PC-9 (cell line): ENCODE measurements around the gene CRTC1. TPM values are rescaled to one million over a fixed set of nuclear protein-coding genes. Genes with fewer than 3 reads are reported as not detected.

Experiments used
- BruUV-seq: library from RNA; stranded (reverse); fragments of 400-500 nt; replicated peaks from 2 replicates; lab custom pipeline; 2021; lab: Mats Ljungman, UMichigan
- CTCF ChIA-PET: fragments of 300-600 bp; sonication (Branson Sonifier 250); formaldehyde crosslinking; loops from one replicate; lab custom pipeline; 2022; ENCODE audit warnings: antibody characterized with exemption; lab: Charles Lee
- POLR2A ChIA-PET: fragments of 300-600 bp; sonication (Branson Sonifier 250); formaldehyde crosslinking; loops from one replicate; lab custom pipeline; 2022; ENCODE audit warnings: antibody characterized with exemption; ENCODE audit not compliant: unreplicated experiment; lab: Charles Lee
- DNase-seq, 2 experiments: peaks; one replicate each; pipeline versions ENCODE4 v3.0.0 to v3.0.0-alpha.2; 2015 to 2022; ENCODE audit warnings: mixed read lengths in 1 of 2
- H2AFZ ChIP-seq: fragments of 200-600 bp; sonication (generic); 2 replicates; pipeline ENCODE4 v1.8.1; 2017; ENCODE audit warnings: antibody characterized with exemption
- H3F3A ChIP-seq: fragments of 200-600 bp; sonication (generic); 2 replicates; pipeline ENCODE4 v1.8.1; 2017; ENCODE audit warnings: antibody characterized with exemption, mild to moderate bottlenecking, low read depth; ENCODE audit not compliant: insufficient read depth
- H3K27ac ChIP-seq: fragments of 200-600 bp; sonication (generic); 2 replicates; pipeline ENCODE4 v1.6.1; 2016; ENCODE audit warnings: mixed run types
- H3K27me3 ChIP-seq: fragments of 200-600 bp; sonication (generic); 2 replicates; pipeline ENCODE4 v1.6.1; 2016; ENCODE audit warnings: low read depth, mixed run types; ENCODE audit not compliant: insufficient read depth
- H3K36me3 ChIP-seq: fragments of 200-600 bp; sonication (generic); 2 replicates; pipeline ENCODE4 v1.6.1; 2016; ENCODE audit warnings: low read depth, mixed run types
- H3K4me1 ChIP-seq: fragments of 200-600 bp; sonication (generic); replicated peaks from 2 replicates; pipeline ENCODE4 v1.6.1; 2016; ENCODE audit warnings: mixed run types; ENCODE audit not compliant: insufficient read depth
- H3K4me2 ChIP-seq: fragments of 200-600 bp; sonication (generic); 2 replicates; pipeline ENCODE4 v1.6.1; 2017; ENCODE audit warnings: mixed run types
- H3K4me3 ChIP-seq: fragments of 200-600 bp; sonication (generic); 2 replicates; pipeline ENCODE4 v1.6.1; 2016; ENCODE audit warnings: mixed run types
- H3K79me2 ChIP-seq: fragments of 200-600 bp; sonication (generic); 2 replicates; pipeline ENCODE4 v1.6.1; 2017; ENCODE audit warnings: low read depth, mixed run types
- H3K9me2 ChIP-seq: fragments of 200-600 bp; sonication (generic); 2 replicates; pipeline ENCODE4 v1.8.1; 2017; ENCODE audit warnings: mild to moderate bottlenecking; ENCODE audit not compliant: insufficient read depth
- H3K9me3 ChIP-seq: fragments of 200-600 bp; sonication (generic); 2 replicates; pipeline ENCODE4 v1.8.1; 2016; ENCODE audit warnings: low read depth; ENCODE audit not compliant: insufficient read depth
- H4K20me1 ChIP-seq: fragments of 200-600 bp; sonication (generic); 2 replicates; pipeline ENCODE4 v1.8.1; 2017; ENCODE audit not compliant: insufficient read depth
- CTCF ChIP-seq: fragments of 200-600 bp; sonication (generic); conservative IDR thresholded peaks from 2 replicates; pipeline ENCODE4 v1.6.1; 2017; ENCODE audit warnings: mixed run types, antibody characterized with exemption, mild to moderate bottlenecking, moderate library complexity
- EZH2 ChIP-seq: fragments of 200-600 bp; sonication (generic); IDR thresholded peaks from 2 replicates; pipeline ENCODE4 v1.8.0; 2017; ENCODE audit warnings: antibody characterized with exemption, low read depth
- intact Hi-C: fragments of 100-400 bp; cut with micrococcal nuclease; formaldehyde crosslinking; loops from one replicate; pipeline ENCODE4 v1.10.0; 2022; ENCODE audit not compliant: unreplicated experiment
- total RNA-seq: library from RNA; stranded (reverse); gene quantifications from 2 replicates; pipeline ENCODE4 v1.2.3, GENCODE V29; 2021

Gene CRTC1
- total RNA-seq, 1 experiment from 2014 or later = 16.6 TPM

- ChIA-PET POLR2A (no interaction called here), CTCF (interaction anchor here (0.5 to 0.6 kb wide), 2 partner anchors 42 to 323 kb away, joined by 4 to 5 read pairs; no protein-coding TSS in a partner anchor)
- no peaks in the 10 kb centered on the region for H3K9me3 ChIP-seq
- H3K4me3 ChIP-seq = no peak overlapping the region
- DNase-seq = no peak
- H3K36me3 ChIP-seq = no peaks in the 10 kb centered on the region
- no peaks in the 10 kb centered on the region for H4K20me1 ChIP-seq
- no peak overlapping the region for H2AFZ ChIP-seq
- H3K27me3 ChIP-seq = no peaks in the 10 kb centered on the region
- no TSS peak for BruUV-seq
- H3K27ac ChIP-seq = no peak overlapping the region
- no peaks in the 10 kb centered on the region for H3K9me2 ChIP-seq
- H3K4me2 ChIP-seq = no peak overlapping the region
- H3K79me2 ChIP-seq = no peaks in the 10 kb centered on the region
- intact Hi-C loops = no loop called here
- no peaks in the 10 kb centered on the region for H3K4me1 ChIP-seq
- no peaks in the 10 kb centered on the region for H3F3A ChIP-seq
- TF ChIP-seq CTCF = no peak
- TF ChIP-seq EZH2 = no peak
These were observed 51.8 kb downstream of the CRTC1 start for GRCh38 chr19:18735324-18735723.

- BruUV-seq = no TSS peak
- H2AFZ ChIP-seq = no peak overlapping the region
- no peak overlapping the region for H3K4me3 ChIP-seq
- CTCF ChIA-PET = interaction anchor here (0.5 to 0.6 kb wide), 2 partner anchors 42 to 324 kb away, joined by 4 to 5 read pairs; no protein-coding TSS in a partner anchor
- no peaks in the 10 kb centered on the region for H3K79me2 ChIP-seq
- H3K9me3 ChIP-seq = no peaks in the 10 kb centered on the region
- no peaks in the 10 kb centered on the region for H3F3A ChIP-seq
- H3K4me2 ChIP-seq = no peak overlapping the region
- no peaks in the 10 kb centered on the region for H3K27me3 ChIP-seq
- no peak overlapping the region for H3K27ac ChIP-seq
- no peak for DNase-seq
- intact Hi-C loops = no loop called here
- no peaks in the 10 kb centered on the region for H3K36me3 ChIP-seq
- H3K4me1 ChIP-seq = no peaks in the 10 kb centered on the region
- H4K20me1 ChIP-seq = no peaks in the 10 kb centered on the region
- H3K9me2 ChIP-seq = no peaks in the 10 kb centered on the region
- TF ChIP-seq EZH2 (no peak), CTCF (no peak)
- POLR2A ChIA-PET = no interaction called here
These were observed 52.3 kb downstream of the CRTC1 start for GRCh38 chr19:18735752-18736151.

- intact Hi-C loops = no loop called here
- H3K27ac ChIP-seq = no peak overlapping the region
- no peaks in the 10 kb centered on the region for H3F3A ChIP-seq
- ChIA-PET CTCF (no interaction called here), POLR2A (no interaction called here)
- H3K27me3 ChIP-seq = no peaks in the 10 kb centered on the region
- H3K36me3 ChIP-seq = no peaks in the 10 kb centered on the region
- H3K4me2 ChIP-seq = no peak overlapping the region
- BruUV-seq = no TSS peak
- no peaks in the 10 kb centered on the region for H3K9me3 ChIP-seq
- H3K9me2 ChIP-seq = no peaks in the 10 kb centered on the region
- no peaks in the 10 kb centered on the region for H3K79me2 ChIP-seq
- TF ChIP-seq CTCF (no peak), EZH2 (no peak)
- no peak overlapping the region for H3K4me3 ChIP-seq
- no peak overlapping the region for H2AFZ ChIP-seq
- H3K4me1 ChIP-seq = no peaks in the 10 kb centered on the region
- DNase-seq = no peak
- H4K20me1 ChIP-seq = no peaks in the 10 kb centered on the region
These were observed 53.2 kb downstream of the CRTC1 start for GRCh38 chr19:18736415-18737336.
